ENCODE results near the gene MADCAM1.

Gene MADCAM1

DNA sequence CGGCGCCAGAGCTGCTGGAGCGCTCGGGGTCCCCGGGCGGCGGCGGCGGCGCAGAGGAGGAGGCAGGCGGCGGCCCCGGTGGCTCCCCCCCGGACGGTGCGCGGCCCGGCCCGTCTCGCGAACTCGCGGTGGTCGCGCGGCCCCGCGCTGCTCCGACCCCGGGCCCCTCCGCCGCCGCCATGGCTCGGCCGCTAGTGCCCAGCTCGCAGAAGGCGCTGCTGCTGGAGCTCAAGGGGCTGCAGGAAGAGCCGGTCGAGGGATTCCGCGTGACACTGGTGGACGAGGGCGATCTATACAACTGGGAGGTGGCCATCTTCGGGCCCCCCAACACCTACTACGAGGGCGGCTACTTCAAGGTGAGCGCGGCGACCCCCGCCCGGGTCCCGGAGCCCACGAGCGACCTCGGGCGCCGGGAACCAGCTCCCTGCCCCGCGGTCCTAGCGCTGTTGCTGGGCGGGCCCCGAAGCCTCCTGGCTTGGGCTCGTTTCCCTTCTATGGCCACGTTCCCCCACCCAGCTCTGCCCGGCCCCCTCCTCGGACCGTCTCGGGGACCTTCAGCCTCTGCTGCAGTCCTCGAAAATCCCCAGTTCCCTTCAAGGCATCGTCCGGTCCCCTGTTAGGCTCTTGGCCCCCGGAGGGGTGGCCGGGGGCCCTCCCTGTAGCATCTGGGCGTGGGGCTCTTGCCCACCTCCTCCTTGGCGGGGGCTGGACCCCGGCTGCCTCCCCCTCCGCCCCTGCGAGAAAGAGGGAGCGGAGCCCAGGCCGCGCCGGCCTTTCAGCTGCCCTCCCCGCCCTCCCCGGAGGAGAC lies 35.7 kb downstream of the MADCAM1 start, which contains the start of gene CDC34:
TSS of gene CDC34 (plus strand) at position 8 of the 808 bp plus-strand sequence. CDS start at position 180, 172 bp downstream.
- peak within 1 kb of the TSS; percentile 59 to 69 for H3K27ac Mint-ChIP-seq

DNA sequence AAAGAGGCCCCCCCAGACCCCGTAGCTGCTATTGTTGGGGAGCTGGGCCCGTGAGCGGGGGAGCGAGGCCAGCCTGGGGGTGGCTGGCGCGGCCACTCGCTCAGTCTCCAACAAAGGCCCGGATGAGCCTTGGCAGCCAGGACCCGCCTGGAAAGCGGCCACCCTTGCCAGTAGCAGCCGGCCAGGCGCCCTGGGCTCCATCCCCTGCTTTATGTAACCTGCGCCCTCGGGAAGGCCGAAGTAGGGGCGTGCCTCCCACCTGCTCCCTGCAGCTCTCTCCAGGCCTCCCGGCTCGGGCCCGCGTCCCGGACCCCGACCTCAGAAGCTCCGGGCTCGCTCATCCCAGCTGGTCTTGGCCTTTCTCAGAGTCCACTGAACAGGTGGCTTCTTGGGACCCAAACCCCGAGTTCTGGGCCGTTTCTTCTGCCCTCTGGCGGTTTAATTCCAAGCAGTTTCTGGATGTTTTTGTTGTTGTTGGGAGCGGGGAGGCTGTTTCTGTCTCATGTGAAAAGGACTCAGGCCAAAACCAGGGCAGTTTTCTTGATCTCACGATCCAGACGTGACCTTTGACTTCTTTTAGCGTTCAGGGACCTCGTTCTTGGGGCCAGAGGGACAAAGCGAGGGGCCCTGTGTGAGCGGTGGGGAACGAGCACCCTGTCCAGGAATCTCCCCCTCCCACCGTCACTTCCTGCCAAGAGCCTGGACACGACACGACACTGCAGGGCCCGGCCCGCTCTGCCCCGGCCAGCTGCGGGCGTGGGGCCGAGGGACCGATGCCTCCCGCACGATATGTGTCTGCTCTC lies 36.5 kb downstream of the MADCAM1 start:
- peak overlapping the region; percentile 59 to 69 for H3K27ac Mint-ChIP-seq
- peak overlapping the region; percentile 83 to 84 for H3K4me3 Mint-ChIP-seq
- peaks cover 15 to 16% of the 10 kb centered on the region in 2 donors for H3K4me1 Mint-ChIP-seq (ENCODE audit: low read depth in 2 of 2)
- ATAC-seq (replicated peaks) (no peak), DNase-seq (peak in 2 of 3 experiments; percentile 30 to 40)
- H3K36me3 Mint-ChIP-seq (ENCODE audit: insufficient read depth): peaks cover 43% of the 10 kb centered on the region
- no peaks in the 10 kb centered on the region for H3K9me3 Mint-ChIP-seq
- no peaks in the 10 kb centered on the region for H3K27me3 Mint-ChIP-seq

More for the DNA sequence above, 35.7 kb downstream of the MADCAM1 start, which contains the start of gene CDC34:
- Mint-ChIP-seq H3K36me3 (ENCODE audit: insufficient read depth) (peaks cover 35% of the 10 kb centered on the region), H3K9me3 (no peaks in the 10 kb centered on the region), H3K27me3 (no peaks in the 10 kb centered on the region), H3K4me3 (peak within 1 kb of the TSS; percentile 83 to 84), H3K4me1 (ENCODE audit: low read depth in 2 of 2) (peaks cover 15 to 16% of the 10 kb centered on the region in 2 donors)
- DNase-seq: no peak
- peak; percentile 30 for ATAC-seq (replicated peaks)

- H3K4me3 Mint-ChIP-seq: peak overlapping the region; percentile 83 to 84
- no peaks in the 10 kb centered on the region for H3K27me3 Mint-ChIP-seq
- H3K4me1 Mint-ChIP-seq (ENCODE audit: low read depth in 2 of 2): peaks cover 16 to 17% of the 10 kb centered on the region in 2 donors
- no peak for ATAC-seq (replicated peaks)
- H3K36me3 Mint-ChIP-seq (ENCODE audit: insufficient read depth): peaks cover 47% of the 10 kb centered on the region
- no peaks in the 10 kb centered on the region for H3K9me3 Mint-ChIP-seq
- peak overlapping the region; percentile 59 to 69 for H3K27ac Mint-ChIP-seq
- no peak for DNase-seq
Observed at GRCh38 chr19:533364-534058, 37.2 kb downstream of the MADCAM1 start.

GRCh38 chr19:534088-534487 lies 37.8 kb downstream of the MADCAM1 start:
- H3K36me3 Mint-ChIP-seq (ENCODE audit: insufficient read depth): peaks cover 48% of the 10 kb centered on the region
- ATAC-seq (replicated peaks) (no peak), DNase-seq (no peak)
- peak overlapping the region in 1 of 2 donors; percentile 23 for H3K27ac Mint-ChIP-seq
- no peaks in the 10 kb centered on the region for H3K27me3 Mint-ChIP-seq
- peak overlapping the region; percentile 83 to 84 for H3K4me3 Mint-ChIP-seq
- H3K9me3 Mint-ChIP-seq: no peaks in the 10 kb centered on the region
- H3K4me1 Mint-ChIP-seq (ENCODE audit: low read depth in 2 of 2): peaks cover 16 to 17% of the 10 kb centered on the region in 2 donors

GRCh38 chr19:535017-535835 lies 38.9 kb downstream of the MADCAM1 start:
- peaks cover 48% of the 10 kb centered on the region for H3K36me3 Mint-ChIP-seq (ENCODE audit: insufficient read depth)
- peak overlapping the region in 1 of 2 donors; percentile 86 for H3K27ac Mint-ChIP-seq
- H3K4me3 Mint-ChIP-seq: peak overlapping the region; percentile 62 to 70
- H3K4me1 Mint-ChIP-seq (ENCODE audit: low read depth in 2 of 2): peaks cover 15 to 16% of the 10 kb centered on the region in 2 donors
- DNase-seq (no peak), ATAC-seq (replicated peaks) (no peak)
- no peaks in the 10 kb centered on the region for H3K27me3 Mint-ChIP-seq
- no peaks in the 10 kb centered on the region for H3K9me3 Mint-ChIP-seq

DNA sequence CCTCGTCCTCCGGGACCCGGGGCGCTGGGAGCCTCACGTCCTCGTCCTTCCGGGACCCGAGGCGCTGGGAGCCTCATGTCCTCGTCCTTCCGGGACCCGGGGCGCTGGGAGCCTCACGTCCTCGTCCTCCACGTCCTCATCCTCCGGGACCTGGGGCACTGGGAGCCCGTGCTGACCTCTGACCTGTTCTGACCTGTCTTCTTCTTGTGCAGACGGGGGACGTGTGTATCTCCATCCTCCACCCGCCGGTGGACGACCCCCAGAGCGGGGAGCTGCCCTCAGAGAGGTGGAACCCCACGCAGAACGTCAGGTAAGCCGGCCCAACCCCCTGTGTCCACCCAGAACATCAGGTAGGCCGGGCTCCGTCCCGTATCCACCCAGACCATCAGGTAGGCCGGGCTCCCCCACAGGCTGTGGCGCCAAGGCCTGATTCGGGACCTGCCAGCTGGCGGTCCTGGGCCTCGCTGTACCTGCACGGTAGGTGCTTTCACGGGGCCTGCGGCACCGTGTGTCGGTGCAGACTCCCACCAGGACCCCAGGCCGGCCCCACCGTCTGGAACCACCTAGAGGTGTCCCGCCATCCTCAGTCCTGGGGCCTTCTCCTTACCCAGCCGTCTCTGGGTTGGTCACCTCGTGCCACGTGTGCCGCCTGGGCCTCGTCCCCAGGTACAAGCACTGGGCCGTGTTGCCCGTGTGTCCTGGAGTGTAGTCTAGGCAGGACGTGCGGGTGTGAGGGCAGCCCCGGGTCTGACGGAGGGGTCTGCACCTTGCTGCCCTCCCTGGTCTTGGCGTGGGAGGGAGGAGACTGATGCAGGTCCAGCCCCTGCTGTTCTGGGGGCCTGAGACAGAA lies 40.0 kb downstream of the MADCAM1 start:
- H3K4me3 Mint-ChIP-seq: no peak overlapping the region
- peaks cover 43% of the 10 kb centered on the region for H3K36me3 Mint-ChIP-seq (ENCODE audit: insufficient read depth)
- no peaks in the 10 kb centered on the region for H3K9me3 Mint-ChIP-seq
- H3K27ac Mint-ChIP-seq: no peak overlapping the region
- H3K4me1 Mint-ChIP-seq (ENCODE audit: low read depth in 2 of 2): peaks cover 15 to 16% of the 10 kb centered on the region in 2 donors
- ATAC-seq (replicated peaks) (no peak), DNase-seq (no peak)
- no peaks in the 10 kb centered on the region for H3K27me3 Mint-ChIP-seq

DNA sequence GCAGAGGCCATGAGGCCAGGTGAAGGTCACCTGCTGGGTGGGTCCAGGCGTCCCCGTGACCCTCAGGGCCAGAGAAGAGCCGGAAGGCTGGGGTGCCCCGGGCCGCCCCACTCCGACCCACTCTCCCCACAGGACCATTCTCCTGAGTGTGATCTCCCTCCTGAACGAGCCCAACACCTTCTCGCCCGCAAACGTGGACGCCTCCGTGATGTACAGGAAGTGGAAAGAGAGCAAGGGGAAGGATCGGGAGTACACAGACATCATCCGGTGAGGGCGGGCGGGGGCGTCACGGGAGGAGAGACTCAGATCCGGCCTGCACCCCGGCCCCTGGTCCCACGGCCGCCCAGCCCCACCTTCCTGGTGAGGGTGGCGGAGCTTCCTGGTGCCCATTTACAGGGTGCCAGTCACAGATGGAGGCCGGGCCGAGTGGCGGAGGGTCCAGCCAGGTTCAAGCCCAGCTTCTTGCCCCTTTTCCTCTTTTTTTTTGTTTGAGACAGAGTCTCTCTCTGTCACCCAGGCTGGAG lies 40.7 kb downstream of the MADCAM1 start:
- Mint-ChIP-seq H3K9me3 (no peaks in the 10 kb centered on the region), H3K4me1 (ENCODE audit: low read depth in 2 of 2) (peaks cover 15 to 16% of the 10 kb centered on the region in 2 donors), H3K27ac (no peak overlapping the region), H3K4me3 (no peak overlapping the region), H3K27me3 (no peaks in the 10 kb centered on the region), H3K36me3 (ENCODE audit: insufficient read depth) (peaks cover 40% of the 10 kb centered on the region)
- ATAC-seq (replicated peaks): no peak
- DNase-seq: no peak

- H3K9me3 Mint-ChIP-seq: no peaks in the 10 kb centered on the region
- H3K4me3 Mint-ChIP-seq: no peak overlapping the region
- no peaks in the 10 kb centered on the region for H3K27me3 Mint-ChIP-seq
- peak overlapping the region in 1 of 2 donors; percentile 73 for H3K27ac Mint-ChIP-seq
- peaks cover 42% of the 10 kb centered on the region for H3K36me3 Mint-ChIP-seq (ENCODE audit: insufficient read depth)
- DNase-seq (no peak), ATAC-seq (replicated peaks) (no peak)
- H3K4me1 Mint-ChIP-seq (ENCODE audit: low read depth in 2 of 2): peaks cover 6 to 14% of the 10 kb centered on the region in 2 donors
Observed at GRCh38 chr19:538641-539428, 42.5 kb downstream of the MADCAM1 start.

DNA sequence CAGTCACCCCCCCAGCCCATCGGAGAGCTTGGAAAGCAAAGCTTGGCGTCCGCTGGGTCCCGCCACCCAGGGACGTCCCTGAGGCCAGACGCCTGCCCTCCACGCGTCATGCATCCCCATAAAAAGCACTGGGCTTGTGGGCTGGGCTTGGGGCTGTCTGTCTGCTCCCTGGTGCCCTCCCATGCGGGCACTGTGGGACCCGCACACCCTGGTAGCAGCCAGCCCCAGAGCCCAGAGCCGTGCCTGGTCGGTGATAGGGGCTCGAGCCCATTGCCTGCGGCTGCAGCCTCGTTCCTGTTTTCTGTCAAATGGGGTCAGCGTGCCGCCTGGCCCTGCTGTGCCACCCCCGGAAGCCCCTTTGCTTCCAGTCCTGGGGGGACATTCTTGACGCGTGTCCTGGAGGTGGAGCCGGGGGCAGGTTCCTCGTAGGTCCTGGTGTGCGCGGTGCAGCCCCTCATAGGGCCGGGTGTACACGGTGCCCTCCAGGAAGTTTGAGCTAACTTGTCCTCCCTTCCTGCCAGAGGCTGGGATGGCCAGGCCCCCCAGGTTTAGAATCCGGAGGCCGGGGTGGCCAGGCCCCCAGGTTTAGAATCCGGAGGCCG lies 43.2 kb downstream of the MADCAM1 start:
- ATAC-seq (replicated peaks) (no peak), DNase-seq (no peak)
- Mint-ChIP-seq H3K27me3 (no peaks in the 10 kb centered on the region), H3K36me3 (ENCODE audit: insufficient read depth) (peaks cover 49% of the 10 kb centered on the region), H3K4me3 (no peak overlapping the region), H3K9me3 (no peaks in the 10 kb centered on the region), H3K27ac (no peak overlapping the region), H3K4me1 (ENCODE audit: low read depth in 2 of 2) (peaks cover 12 to 19% of the 10 kb centered on the region in 2 donors)

GRCh38 chr19:540867-541637 lies 44.8 kb downstream of the MADCAM1 start:
- Mint-ChIP-seq H3K4me3 (no peak overlapping the region), H3K27ac (no peak overlapping the region), H3K9me3 (no peaks in the 10 kb centered on the region), H3K36me3 (ENCODE audit: insufficient read depth) (peaks cover 56% of the 10 kb centered on the region), H3K4me1 (ENCODE audit: low read depth in 2 of 2) (peaks cover 14 to 22% of the 10 kb centered on the region in 2 donors), H3K27me3 (no peaks in the 10 kb centered on the region)
- ATAC-seq (replicated peaks) (no peak), DNase-seq (no peak)
